ENCODE data around the gene ARFRP1. TPM values are rescaled to one million over a fixed set of nuclear protein-coding genes. Genes with fewer than 3 reads are reported as not detected.
A peak's percentile ranks its signal among the peaks of the same experiment; 100 is the strongest.

The ARFRP1 gene
- total RNA-seq, 1 experiment from 2014 or later, result 119 TPM

DNA sequence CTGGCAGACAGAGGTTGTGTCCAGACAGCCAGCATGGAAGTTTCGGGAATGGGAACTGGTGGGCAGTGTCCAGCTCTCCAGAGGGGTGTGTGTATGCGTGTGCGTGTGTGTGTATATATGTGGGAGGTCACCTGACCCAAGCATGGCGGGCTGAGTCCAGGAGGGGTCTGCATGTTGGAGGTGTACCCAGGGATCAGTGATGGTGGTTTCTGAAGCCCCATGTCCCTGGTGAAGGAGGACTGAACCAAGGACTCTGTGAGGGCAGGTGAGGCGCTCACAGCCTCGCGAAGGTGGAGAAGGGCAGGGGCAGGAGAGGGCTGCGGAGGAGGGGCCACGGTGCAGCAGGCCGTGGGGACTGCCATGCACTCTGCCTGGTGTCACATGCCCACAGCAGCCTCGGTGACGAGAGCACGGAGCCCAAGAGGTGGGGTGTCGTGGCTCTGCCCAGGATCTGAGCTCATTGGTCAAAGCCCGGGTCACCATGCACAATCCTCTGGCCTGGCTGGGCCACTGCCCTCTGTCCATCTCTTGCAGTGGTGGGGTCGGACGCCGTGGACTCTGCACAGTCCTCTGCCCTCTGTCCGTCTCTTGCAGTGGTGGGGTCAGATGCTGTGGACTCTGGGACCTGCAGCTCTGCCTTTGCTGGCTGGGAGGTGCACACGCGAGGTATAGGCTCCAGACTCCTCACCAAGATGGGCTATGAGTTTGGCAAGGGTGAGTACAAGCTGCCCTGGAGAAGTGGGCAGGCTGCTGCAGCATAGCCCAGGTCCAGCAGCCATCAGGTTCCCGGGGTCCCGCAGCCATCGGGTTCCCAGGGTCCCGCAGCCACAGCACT is 26.6 kb upstream of the ARFRP1 start:
- H3K27me3 ChIP-seq (replicated peaks; ENCODE audit: control insufficient read depth, insufficient read depth, low read length), result no peaks in the 10 kb centered on the region
- H3K27ac Mint-ChIP-seq (ENCODE audit: unreplicated experiment), result peak overlapping the region; percentile 21
- peaks cover 42% of the 10 kb centered on the region for H3K36me3 Mint-ChIP-seq (ENCODE audit: insufficient read depth, unreplicated experiment)
- no peaks in the 10 kb centered on the region for H3K9me3 ChIP-seq
- intact Hi-C loops (cut with micrococcal nuclease; ENCODE audit: unreplicated experiment), result no loop called here
- H3K4me1 ChIP-seq, result peaks cover 13% of the 10 kb centered on the region
- CTCF ChIA-PET, result no interaction called here
- H3K27me3 Mint-ChIP-seq (ENCODE audit: insufficient read depth, unreplicated experiment), result no peaks in the 10 kb centered on the region
- peaks cover 7% of the 10 kb centered on the region for H3K4me1 Mint-ChIP-seq (ENCODE audit: low read depth, unreplicated experiment)
- H3K9me3 Mint-ChIP-seq (ENCODE audit: unreplicated experiment), result no peaks in the 10 kb centered on the region
- peaks cover 15% of the 10 kb centered on the region for H3K36me3 ChIP-seq (ENCODE audit: control insufficient read depth, insufficient read depth, low read length)
- no peak for DNase-seq
- no peak overlapping the region for H3K4me3 Mint-ChIP-seq (ENCODE audit: unreplicated experiment)
- POLR2A ChIA-PET, result interaction anchor here (0.5 kb wide), 1 partner anchor 124 kb away, joined by 3 read pairs; no protein-coding TSS in a partner anchor
- TSS peak; percentile 17 for BruUV-seq (replicated peaks)
- TF ChIP-seq, protein P1, sequence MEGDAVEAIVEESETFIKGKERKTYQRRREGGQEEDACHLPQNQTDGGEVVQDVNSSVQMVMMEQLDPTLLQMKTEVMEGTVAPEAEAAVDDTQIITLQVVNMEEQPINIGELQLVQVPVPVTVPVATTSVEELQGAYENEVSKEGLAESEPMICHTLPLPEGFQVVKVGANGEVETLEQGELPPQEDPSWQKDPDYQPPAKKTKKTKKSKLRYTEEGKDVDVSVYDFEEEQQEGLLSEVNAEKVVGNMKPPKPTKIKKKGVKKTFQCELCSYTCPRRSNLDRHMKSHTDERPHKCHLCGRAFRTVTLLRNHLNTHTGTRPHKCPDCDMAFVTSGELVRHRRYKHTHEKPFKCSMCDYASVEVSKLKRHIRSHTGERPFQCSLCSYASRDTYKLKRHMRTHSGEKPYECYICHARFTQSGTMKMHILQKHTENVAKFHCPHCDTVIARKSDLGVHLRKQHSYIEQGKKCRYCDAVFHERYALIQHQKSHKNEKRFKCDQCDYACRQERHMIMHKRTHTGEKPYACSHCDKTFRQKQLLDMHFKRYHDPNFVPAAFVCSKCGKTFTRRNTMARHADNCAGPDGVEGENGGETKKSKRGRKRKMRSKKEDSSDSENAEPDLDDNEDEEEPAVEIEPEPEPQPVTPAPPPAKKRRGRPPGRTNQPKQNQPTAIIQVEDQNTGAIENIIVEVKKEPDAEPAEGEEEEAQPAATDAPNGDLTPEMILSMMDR (IDR thresholded peaks at IDR 0.05; ENCODE audit: insufficient read depth in 1 of 2, low read depth in 1 of 2, low read length in 1 of 2, severe bottlenecking in 1 of 2, unreplicated experiment in 1 of 2), result no peak
- no peak overlapping the region for H3K4me3 ChIP-seq (ENCODE audit: low read depth, low read length)

DNA sequence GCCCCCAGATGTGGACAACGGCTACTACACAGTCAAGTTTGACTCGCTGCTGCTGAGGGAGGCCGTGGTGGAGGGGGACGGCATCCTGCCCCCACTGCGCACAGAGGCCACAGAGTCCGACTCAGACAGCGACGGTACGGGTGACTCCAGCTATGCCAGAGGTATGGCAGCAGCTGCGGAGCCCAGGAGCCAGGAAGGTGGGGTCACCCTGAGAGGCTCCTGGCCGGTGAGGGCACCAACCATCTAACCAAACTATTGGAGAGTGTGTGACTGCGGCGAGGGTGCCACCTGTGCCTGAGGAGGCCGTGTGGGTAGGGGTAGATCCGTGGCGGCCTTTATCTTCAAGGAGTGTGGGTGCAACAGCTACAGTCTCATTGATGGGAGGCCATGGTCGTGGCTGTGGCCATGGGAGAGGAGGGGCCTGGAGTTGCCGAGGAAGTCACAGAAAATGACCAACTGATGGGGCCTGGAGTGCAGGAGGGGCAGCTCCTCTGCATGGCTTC is 25.9 kb upstream of the ARFRP1 start:
- intact Hi-C loops (cut with micrococcal nuclease; ENCODE audit: unreplicated experiment), result no loop called here
- Mint-ChIP-seq H3K4me3 (ENCODE audit: unreplicated experiment) (no peak overlapping the region), H3K9me3 (ENCODE audit: unreplicated experiment) (no peaks in the 10 kb centered on the region), H3K27me3 (ENCODE audit: insufficient read depth, unreplicated experiment) (no peaks in the 10 kb centered on the region), H3K4me1 (ENCODE audit: low read depth, unreplicated experiment) (peaks cover 7% of the 10 kb centered on the region), H3K36me3 (ENCODE audit: insufficient read depth, unreplicated experiment) (peaks cover 36% of the 10 kb centered on the region), H3K27ac (ENCODE audit: unreplicated experiment) (peak overlapping the region; percentile 21)
- Histone ChIP-seq H3K27me3 (replicated peaks; ENCODE audit: control insufficient read depth, insufficient read depth, low read length) (no peaks in the 10 kb centered on the region), H3K36me3 (ENCODE audit: control insufficient read depth, insufficient read depth, low read length) (peaks cover 15% of the 10 kb centered on the region), H3K9me3 (no peaks in the 10 kb centered on the region), H3K4me1 (peaks cover 6% of the 10 kb centered on the region), H3K4me3 (ENCODE audit: low read depth, low read length) (no peak overlapping the region)
- no TSS peak for BruUV-seq (replicated peaks)
- POLR2A ChIA-PET, result no interaction called here
- CTCF ChIA-PET, result no interaction called here
- no peak for DNase-seq
- TF ChIP-seq, protein P1 (IDR thresholded peaks at IDR 0.05; ENCODE audit: insufficient read depth in 1 of 2, low read depth in 1 of 2, low read length in 1 of 2, severe bottlenecking in 1 of 2, unreplicated experiment in 1 of 2), result no peak

DNA sequence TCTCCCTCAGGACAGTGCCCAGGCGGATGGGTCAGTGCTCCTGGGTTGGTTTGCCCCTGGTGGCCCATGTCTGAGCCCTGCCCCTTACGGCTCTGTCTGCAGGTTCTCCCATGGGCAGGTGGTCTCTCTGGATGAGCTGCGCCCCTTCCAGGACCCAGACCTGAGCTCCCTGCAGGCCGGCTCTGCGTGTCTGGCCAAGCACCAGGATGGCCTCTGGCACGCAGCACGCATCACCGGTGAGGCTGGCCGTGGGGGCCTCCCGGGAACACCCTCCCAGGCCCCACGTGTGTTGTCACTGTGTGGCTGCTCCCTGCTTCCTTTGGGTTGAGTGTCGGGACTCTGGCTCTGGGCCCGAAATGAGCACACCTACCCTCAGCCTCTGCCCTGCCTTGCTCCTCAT is 25.3 kb upstream of the ARFRP1 start:
- ChIA-PET POLR2A (no interaction called here), CTCF (no interaction called here)
- H3K4me1 ChIP-seq, result peaks cover 1% of the 10 kb centered on the region

More for the DNA sequence above, 25.3 kb upstream of the ARFRP1 start:
- intact Hi-C loops (cut with micrococcal nuclease; ENCODE audit: unreplicated experiment), result no loop called here
- TF ChIP-seq, protein P1 (IDR thresholded peaks at IDR 0.05; ENCODE audit: insufficient read depth in 1 of 2, low read depth in 1 of 2, low read length in 1 of 2, severe bottlenecking in 1 of 2, unreplicated experiment in 1 of 2), result no peak
- H3K27me3 ChIP-seq (replicated peaks; ENCODE audit: control insufficient read depth, insufficient read depth, low read length), result no peaks in the 10 kb centered on the region
- H3K9me3 ChIP-seq, result no peaks in the 10 kb centered on the region
- peaks cover 7% of the 10 kb centered on the region for H3K4me1 Mint-ChIP-seq (ENCODE audit: low read depth, unreplicated experiment)
- no TSS peak for BruUV-seq (replicated peaks)
- H3K27me3 Mint-ChIP-seq (ENCODE audit: insufficient read depth, unreplicated experiment), result no peaks in the 10 kb centered on the region
- peaks cover 15% of the 10 kb centered on the region for H3K36me3 ChIP-seq (ENCODE audit: control insufficient read depth, insufficient read depth, low read length)
- H3K4me3 Mint-ChIP-seq (ENCODE audit: unreplicated experiment), result no peak overlapping the region
- no peak for DNase-seq
- H3K9me3 Mint-ChIP-seq (ENCODE audit: unreplicated experiment), result no peaks in the 10 kb centered on the region
- H3K4me3 ChIP-seq (ENCODE audit: low read depth, low read length), result no peak overlapping the region
- H3K36me3 Mint-ChIP-seq (ENCODE audit: insufficient read depth, unreplicated experiment), result peaks cover 36% of the 10 kb centered on the region
- H3K27ac Mint-ChIP-seq (ENCODE audit: unreplicated experiment), result no peak overlapping the region

All from Caco-2 (cell line).